GM19372 (cell line): ENCODE data around the gene WWOX.

Source experiments
- ATAC-seq: cut with Tn5 transposase; IDR thresholded peaks from one replicate; pipeline ENCODE4 v1.9.1; 2021; ENCODE audit warnings: mild to moderate bottlenecking, low read depth, moderate library complexity; ENCODE audit not compliant: unreplicated experiment

The WWOX gene

DNA sequence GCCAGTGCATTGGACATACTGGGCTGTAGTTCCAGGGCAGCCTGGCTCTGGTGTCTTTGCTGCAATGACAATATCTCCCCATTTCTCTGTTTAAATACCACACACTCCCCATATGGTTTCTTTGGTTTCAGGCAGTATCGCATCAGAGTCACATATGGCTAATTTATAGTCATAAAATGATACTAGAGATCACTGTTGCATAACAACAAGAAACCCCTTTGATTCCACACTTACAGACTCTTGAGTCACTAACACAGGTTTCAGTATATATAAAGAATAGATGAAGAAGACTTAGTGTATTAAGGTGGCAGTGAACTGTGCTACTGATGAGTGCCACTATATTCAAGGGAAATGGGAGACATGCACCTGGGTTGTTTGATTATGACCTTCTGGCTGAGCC, 281.6 kb downstream of the WWOX start:
- no peak for ATAC-seq

- ATAC-seq = no peak
Observed at GRCh38 chr16:78383118-78383517, 283.7 kb downstream of the WWOX start.

GRCh38 chr16:78385086-78385805, 285.8 kb downstream of the WWOX start:
- no peak for ATAC-seq

DNA sequence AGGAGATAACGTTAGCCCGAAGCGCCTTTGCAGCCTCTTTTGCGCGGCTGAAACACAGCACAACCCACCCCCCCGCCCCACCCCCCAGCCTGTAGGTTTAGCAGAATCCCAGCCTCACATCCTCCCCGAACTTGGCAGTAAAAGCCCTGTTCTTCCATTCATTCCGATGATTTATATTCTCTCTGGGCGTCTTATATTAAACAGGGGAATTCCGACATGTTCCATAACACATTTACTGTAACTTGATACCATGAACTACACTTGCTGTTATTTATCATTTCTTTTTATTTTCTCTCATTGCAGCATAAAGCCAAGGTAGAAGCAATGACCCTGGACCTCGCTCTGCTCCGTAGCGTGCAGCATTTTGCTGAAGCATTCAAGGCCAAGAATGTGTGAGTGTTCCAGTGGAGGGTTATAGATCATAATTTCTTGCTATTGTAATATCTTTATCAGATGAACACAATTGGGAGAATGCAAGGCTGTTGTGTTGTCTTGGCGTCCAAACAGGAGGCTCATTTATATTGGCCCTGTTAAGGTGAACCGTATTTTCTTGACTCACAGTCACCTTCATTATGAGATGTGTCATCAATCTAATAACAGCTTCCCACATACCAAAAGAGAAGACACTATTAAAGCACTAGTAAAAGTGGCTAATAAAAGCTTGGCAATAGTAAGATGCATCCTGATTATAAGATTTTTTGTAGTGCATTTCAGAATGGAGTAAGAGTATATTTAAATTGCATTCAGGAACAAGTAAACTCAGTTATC, 287.3 kb downstream of the WWOX start:
- ATAC-seq = no peak

DNA sequence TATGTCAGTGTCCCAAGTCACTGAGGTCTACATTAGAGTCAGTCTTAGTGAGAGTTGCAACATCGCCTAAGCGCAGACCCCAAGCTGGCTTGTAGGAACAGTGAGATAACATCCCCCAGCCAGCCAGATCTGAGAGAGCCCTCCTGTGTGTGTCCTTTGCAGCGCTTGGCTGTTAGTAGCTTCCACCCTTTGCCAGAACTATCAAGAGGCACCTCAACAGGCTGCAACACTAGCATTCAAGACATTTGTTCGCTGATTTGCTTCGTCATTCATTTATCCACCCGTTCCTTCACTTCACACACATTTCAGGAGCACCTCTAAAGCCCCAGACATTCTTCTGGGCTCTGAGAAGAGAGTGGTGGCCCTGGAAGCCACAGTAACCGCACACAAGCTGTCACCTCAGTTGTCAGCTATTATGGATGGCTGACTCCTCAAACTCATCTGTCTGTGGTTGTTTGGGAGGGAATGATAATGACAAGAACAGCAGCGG, 289.6 kb downstream of the WWOX start:
- ATAC-seq = no peak

GRCh38 chr16:78390092-78390491, 290.6 kb downstream of the WWOX start:
- ATAC-seq = no peak

GRCh38 chr16:78390508-78391324, 291.3 kb downstream of the WWOX start:
- ATAC-seq = no peak

DNA sequence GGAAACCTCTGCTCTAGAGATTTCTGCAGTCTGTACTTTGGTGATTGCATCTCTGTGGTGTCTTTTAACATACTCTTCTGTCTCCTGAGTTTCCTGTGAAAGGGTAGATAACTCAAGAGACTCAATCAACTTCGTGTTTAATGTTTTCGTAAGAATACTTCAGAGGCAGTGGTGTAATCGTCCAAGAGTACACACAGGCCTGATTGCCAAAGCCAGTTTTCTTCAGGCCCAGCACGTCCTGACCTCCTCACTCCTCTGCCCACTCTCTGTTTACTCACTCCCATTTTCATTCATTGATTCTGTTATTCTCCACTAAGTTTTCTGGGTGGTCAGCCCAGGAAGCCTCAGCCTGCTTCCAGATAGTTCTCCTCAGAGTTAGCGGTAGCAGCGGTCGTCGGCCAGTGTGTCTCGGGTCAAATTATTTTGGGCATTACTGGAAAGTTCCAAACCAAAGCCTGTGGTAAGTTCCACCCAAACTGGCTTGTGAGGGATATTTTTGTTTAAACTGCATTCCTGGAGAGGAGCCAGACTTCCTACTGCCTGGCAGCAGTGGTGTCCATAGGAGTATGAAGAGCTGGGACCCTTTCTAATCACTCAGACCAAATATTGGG, 293.2 kb downstream of the WWOX start:
- ATAC-seq = no peak

GRCh38 chr16:78395035-78395434, 295.6 kb downstream of the WWOX start:
- ATAC-seq = no peak

DNA sequence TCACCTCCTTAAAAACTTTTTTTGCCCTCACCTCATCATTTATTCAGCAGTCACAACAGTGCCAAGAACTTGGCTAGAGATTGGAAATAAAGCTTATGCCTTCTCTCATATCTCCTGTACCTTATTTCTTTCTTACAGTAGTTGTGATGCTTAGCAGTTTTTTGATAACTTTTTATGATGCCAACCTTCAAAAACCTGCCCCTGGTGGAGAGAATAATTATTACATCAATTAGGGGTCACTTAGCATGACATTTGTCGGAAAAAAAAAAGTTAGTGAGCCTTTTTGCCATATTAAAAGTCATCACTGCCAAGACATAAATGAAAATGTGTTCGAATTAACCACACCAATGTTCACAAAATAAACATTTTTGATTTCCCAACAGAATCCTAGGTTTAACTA, 296.6 kb downstream of the WWOX start:
- no peak for ATAC-seq

- no peak for ATAC-seq
Observed at GRCh38 chr16:78396673-78397072, 297.2 kb downstream of the WWOX start.

GRCh38 chr16:78399384-78399783, 299.9 kb downstream of the WWOX start:
- ATAC-seq = no peak

DNA sequence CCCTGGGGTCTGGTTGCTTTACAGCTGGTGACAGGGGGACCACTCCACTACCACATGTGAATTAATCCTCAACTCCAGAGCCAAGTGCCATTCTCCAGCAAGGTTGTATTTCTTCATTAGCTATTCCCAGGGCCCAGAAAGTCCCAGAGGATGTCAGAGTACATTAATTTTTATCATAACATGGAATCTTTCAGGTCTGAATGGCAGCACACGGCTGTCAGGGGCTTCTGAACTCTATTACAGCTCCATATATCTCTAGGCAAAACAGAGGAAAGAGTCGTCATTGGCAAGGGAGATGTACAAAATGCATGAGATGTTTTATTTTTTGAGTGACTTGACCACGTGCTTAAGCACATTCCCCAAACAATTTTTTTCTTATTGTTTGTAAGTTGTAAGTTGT, 303.4 kb downstream of the WWOX start:
- no peak for ATAC-seq

GRCh38 chr16:78405040-78405439, 305.6 kb downstream of the WWOX start:
- no peak for ATAC-seq

DNA sequence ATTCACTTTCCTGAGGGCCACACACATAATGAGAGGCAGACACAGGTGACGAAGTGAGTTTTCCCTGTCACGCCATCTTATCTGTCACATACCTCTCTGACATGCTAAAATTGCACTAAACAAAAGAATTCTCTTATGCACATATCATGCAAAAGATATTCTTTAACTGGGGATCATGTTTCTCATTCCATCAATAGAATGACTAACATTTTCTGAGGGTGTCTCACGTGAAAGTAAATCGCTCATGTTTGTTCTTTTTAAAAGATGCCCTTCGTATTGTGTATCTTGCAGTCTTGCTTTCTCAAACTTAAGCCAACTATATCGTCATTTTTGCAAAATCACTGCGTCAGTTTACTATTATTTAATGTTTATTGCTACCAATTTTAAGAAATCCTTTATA, 306.4 kb downstream of the WWOX start:
- ATAC-seq = no peak

DNA sequence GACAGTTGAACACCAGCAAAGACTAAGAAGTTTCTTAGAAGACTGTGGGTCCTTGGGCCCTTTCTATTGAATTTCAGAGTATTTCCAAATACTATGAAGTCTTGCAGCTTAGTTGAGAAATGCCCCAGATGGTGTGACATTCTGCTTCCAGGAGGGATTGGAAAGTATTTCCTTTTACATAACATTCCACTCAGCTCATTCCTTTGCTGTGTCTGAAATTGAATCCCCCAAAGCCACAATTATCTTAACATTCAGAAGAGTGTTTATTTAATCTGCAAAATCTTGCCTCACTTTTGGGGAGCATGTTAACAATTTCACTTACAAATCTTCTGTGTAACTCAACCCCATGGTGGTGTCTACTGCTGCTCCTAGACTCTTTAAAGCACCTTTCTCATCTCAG, 307.7 kb downstream of the WWOX start:
- no peak for ATAC-seq

- ATAC-seq = no peak
Observed at GRCh38 chr16:78413651-78414050, 314.2 kb downstream of the WWOX start.

DNA sequence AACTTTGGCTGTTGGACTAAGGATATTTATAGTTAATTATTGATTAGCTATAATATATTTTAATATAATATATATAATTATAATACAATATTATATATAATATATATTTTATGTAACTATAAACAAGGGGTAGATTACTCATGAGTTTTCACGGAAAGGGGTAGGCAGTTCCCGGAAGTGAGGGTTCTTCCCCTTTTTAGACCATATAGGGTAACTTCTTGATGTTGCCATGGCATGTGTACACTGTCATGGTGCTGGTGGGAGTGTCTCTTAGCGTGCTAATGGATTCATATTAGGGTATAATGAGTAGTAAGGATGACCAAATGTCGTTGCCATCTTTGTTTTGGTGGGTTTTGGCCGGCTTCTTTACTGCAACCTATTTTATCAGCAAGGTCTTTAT, 315.6 kb downstream of the WWOX start:
- ATAC-seq = no peak

- ATAC-seq = no peak
Observed at GRCh38 chr16:78415669-78416068, 316.2 kb downstream of the WWOX start.

GRCh38 chr16:78416400-78416799, 316.9 kb downstream of the WWOX start:
- ATAC-seq = no peak
